Activated CD4-positive, alpha-beta T cell treated with anti-CD3 and anti-CD28 coated beads for 36 hours (primary cell): ENCODE data around the gene MAGED2. TPM values are rescaled to one million over a fixed set of nuclear protein-coding genes. Genes with fewer than 3 reads are reported as not detected.

Experiments
- total RNA-seq, 2 experiments: library from RNA; stranded (reverse); gene quantifications; one replicate each; pipeline ENCODE4 v1.2.3, GENCODE V29; 2021

The MAGED2 gene
- total RNA-seq, 2 experiments from 2014 or later = 27.4 to 35.5 TPM

Other genes starting within 250 kb of the MAGED2 start
- not detected for gene ITIH6, start 9.5 kb upstream of the MAGED2 start, total RNA-seq
- gene TRO, start 113.1 kb downstream of the MAGED2 start, total RNA-seq = 1 to 10 TPM; 4.8 to 5.5 TPM
- gene PFKFB1, start 186.4 kb downstream of the MAGED2 start, total RNA-seq = under 1 TPM; 0.55 to 0.67 TPM
- 10 to 100 TPM; 37.7 to 41.4 TPM for gene APEX2, start 192.6 kb downstream of the MAGED2 start, total RNA-seq
- gene ALAS2, start 223.2 kb downstream of the MAGED2 start, total RNA-seq = not detected